ENCODE results near the gene CCL20. TPM values are rescaled to one million over a fixed set of nuclear protein-coding genes. Genes with fewer than 3 reads are reported as not detected.

CCL20 gene
- total RNA-seq, 2 donors from 2014 or later, result not detected

GRCh38 chr2:227774011-227774624 lies 39.5 kb upstream of the CCL20 start:
- Histone ChIP-seq H3K9me3 (ENCODE audit: control insufficient read depth, low read length) (no peaks in the 10 kb centered on the region), H3K4me3 (ENCODE audit: low read length) (no peak overlapping the region), H3K27ac (ENCODE audit: low read depth, low read length) (no peak overlapping the region), H3K27me3 (ENCODE audit: control insufficient read depth, insufficient read depth, low read length, poor library complexity, severe bottlenecking) (no peaks in the 10 kb centered on the region), H3K9ac (ENCODE audit: extremely low read depth, low read length, poor library complexity, severe bottlenecking) (no peak overlapping the region), H3K4me1 (ENCODE audit: control insufficient read depth, insufficient read depth, low read length) (no peaks in the 10 kb centered on the region), H3K36me3 (ENCODE audit: control insufficient read depth, insufficient read depth, low read length) (no peaks in the 10 kb centered on the region)
- no peak overlapping the region for H3K27ac Mint-ChIP-seq
- H3K36me3 Mint-ChIP-seq (ENCODE audit: low read depth), result no peaks in the 10 kb centered on the region
- WGBS, 2 experiments (ENCODE audit: insufficient coverage in 1 of 2, insufficient read length in 1 of 2), result 60 to 81% methylated on average over 5 to 15 of the region's 15 CpGs
- no peaks in the 10 kb centered on the region for H3K9me3 Mint-ChIP-seq
- DNase-seq, result peak; percentile 76
- H3K4me1 Mint-ChIP-seq, result peaks cover 19% of the 10 kb centered on the region
- H3K27me3 Mint-ChIP-seq (ENCODE audit: insufficient read depth), result no peaks in the 10 kb centered on the region
- TF ChIP-seq CTCF (conservative IDR thresholded peaks at IDR 0.05), result peak; percentile 76
- no peak overlapping the region for H3K4me3 Mint-ChIP-seq

- no peak overlapping the region for H3K4me3 Mint-ChIP-seq
- Histone ChIP-seq H3K4me1 (ENCODE audit: control insufficient read depth, insufficient read depth, low read length) (no peaks in the 10 kb centered on the region), H3K27me3 (ENCODE audit: control insufficient read depth, insufficient read depth, low read length, poor library complexity, severe bottlenecking) (no peaks in the 10 kb centered on the region), H3K9ac (ENCODE audit: extremely low read depth, low read length, poor library complexity, severe bottlenecking) (no peak overlapping the region), H3K9me3 (ENCODE audit: control insufficient read depth, low read length) (no peaks in the 10 kb centered on the region), H3K4me3 (ENCODE audit: low read length) (no peak overlapping the region), H3K36me3 (ENCODE audit: control insufficient read depth, insufficient read depth, low read length) (no peaks in the 10 kb centered on the region), H3K27ac (ENCODE audit: low read depth, low read length) (no peak overlapping the region)
- no peaks in the 10 kb centered on the region for H3K36me3 Mint-ChIP-seq (ENCODE audit: low read depth)
- H3K27ac Mint-ChIP-seq, result no peak overlapping the region
- WGBS, 2 experiments (ENCODE audit: insufficient coverage in 1 of 2, insufficient read length in 1 of 2), result 89 to 93% methylated on average over 5 to 6 of the region's 6 CpGs
- H3K9me3 Mint-ChIP-seq, result no peaks in the 10 kb centered on the region
- peaks cover 19% of the 10 kb centered on the region for H3K4me1 Mint-ChIP-seq
- H3K27me3 Mint-ChIP-seq (ENCODE audit: insufficient read depth), result no peaks in the 10 kb centered on the region
- no peak for DNase-seq
- no peak for TF ChIP-seq CTCF (conservative IDR thresholded peaks at IDR 0.05)
Observed at GRCh38 chr2:227774895-227775842, 38.5 kb upstream of the CCL20 start.

GRCh38 chr2:227780981-227781615 lies 32.5 kb upstream of the CCL20 start:
- H3K27me3 ChIP-seq (ENCODE audit: control insufficient read depth, insufficient read depth, low read length, poor library complexity, severe bottlenecking), result no peaks in the 10 kb centered on the region
- no peaks in the 10 kb centered on the region for H3K9me3 ChIP-seq (ENCODE audit: control insufficient read depth, low read length)
- no peaks in the 10 kb centered on the region for H3K36me3 Mint-ChIP-seq (ENCODE audit: low read depth)
- 86 to 93% methylated on average over 12 to 14 of the region's 14 CpGs for WGBS, 2 experiments (ENCODE audit: insufficient coverage in 1 of 2, insufficient read length in 1 of 2)
- peaks cover 4% of the 10 kb centered on the region for H3K4me1 Mint-ChIP-seq
- H3K4me1 ChIP-seq (ENCODE audit: control insufficient read depth, insufficient read depth, low read length), result no peaks in the 10 kb centered on the region
- H3K4me3 ChIP-seq (ENCODE audit: low read length), result no peak overlapping the region
- DNase-seq, result no peak
- H3K4me3 Mint-ChIP-seq, result no peak overlapping the region
- H3K27ac ChIP-seq (ENCODE audit: low read depth, low read length), result no peak overlapping the region
- no peaks in the 10 kb centered on the region for H3K36me3 ChIP-seq (ENCODE audit: control insufficient read depth, insufficient read depth, low read length)
- no peak overlapping the region for H3K27ac Mint-ChIP-seq
- no peak for TF ChIP-seq CTCF (conservative IDR thresholded peaks at IDR 0.05)
- no peaks in the 10 kb centered on the region for H3K27me3 Mint-ChIP-seq (ENCODE audit: insufficient read depth)
- H3K9ac ChIP-seq (ENCODE audit: extremely low read depth, low read length, poor library complexity, severe bottlenecking), result no peak overlapping the region
- no peaks in the 10 kb centered on the region for H3K9me3 Mint-ChIP-seq

Data from endodermal cell (in vitro differentiated cells).